ENCODE data around the gene TMEM134.

TMEM134 gene

DNA sequence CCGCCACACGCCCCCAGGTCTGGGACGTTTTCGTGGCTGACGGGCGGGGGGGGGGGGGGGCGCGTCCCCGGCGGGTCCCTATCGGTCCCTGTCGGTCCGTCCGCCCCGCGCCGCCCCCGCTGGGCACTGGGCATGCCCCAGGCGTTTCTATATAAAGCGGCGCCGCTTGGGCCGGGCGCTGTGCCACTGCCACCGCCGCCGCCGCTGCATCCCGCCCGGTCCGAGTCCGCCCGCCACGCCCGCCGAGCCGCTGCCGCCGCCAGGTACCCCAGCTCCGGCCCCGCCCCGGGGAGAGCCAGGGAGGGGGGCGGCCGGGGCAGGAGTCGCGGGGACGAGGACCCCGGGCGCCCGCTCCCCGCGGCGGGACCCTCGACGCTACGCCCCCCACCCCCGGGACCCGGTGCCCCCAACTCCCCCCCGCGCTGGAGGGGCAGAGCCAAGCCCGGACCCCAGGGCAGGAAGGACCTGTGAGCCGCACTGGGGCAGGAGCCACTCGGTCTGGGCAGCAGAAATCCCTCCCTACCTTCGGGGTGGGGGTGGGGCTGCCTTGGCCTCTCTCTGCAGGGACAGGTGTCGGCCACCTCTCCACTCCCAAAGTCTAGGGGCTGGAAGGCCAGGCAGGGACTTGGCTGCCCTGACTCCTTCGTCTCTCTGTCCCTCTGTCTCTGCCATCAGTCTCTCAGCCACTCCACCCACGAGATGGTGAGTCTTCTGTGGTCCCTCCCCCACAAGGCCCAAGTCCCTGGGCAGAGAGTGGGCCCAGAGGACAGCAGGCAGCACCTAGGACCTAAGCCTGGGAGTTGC is 53.3 kb downstream of the TMEM134 start, which contains the start of gene CARNS1:
TSS of gene CARNS1 (plus strand) at position 178 of the 804 bp plus-strand sequence. CDS start at position 700, 522 bp downstream.
- intact Hi-C loops (cut with DNase I) = no loop called here
- DNase-seq = peak in 8 of 10 donors; percentile 45 to 95 (median 69)

DNA sequence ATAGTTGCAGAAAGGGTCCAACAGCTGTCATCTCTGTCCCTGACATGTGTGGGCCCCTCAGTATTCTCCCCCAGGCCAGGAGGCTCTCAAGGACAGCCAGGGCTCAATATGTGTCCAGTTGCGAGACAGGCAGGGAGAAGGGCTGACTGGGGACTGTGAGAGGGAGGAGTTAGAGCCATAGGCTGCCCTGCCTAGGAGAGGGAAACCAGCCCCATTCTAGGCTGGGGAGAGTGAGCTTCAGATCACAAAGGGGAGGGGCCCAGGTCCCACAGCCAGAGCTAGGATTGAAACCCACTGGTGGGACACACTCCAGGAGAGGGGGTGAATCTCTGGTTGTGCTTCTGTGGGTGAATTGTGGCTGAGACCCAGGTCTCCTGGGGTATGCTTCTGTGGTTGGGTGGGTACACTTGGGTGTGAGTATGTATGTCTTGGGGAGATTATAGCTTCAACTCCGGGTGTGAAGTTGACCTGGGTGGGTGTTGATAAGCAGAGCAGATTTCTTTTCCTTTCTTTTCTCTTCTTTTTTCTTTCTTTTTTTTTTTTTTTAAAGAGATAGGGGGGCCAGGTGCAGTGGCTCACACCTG is 55.7 kb downstream of the TMEM134 start:
- no peak for DNase-seq
- intact Hi-C loops (cut with DNase I) = no loop called here

GRCh38 chr11:67412495-67413179 is 56.4 kb downstream of the TMEM134 start:
- intact Hi-C loops (cut with DNase I) = no loop called here
- no peak for DNase-seq

DNA sequence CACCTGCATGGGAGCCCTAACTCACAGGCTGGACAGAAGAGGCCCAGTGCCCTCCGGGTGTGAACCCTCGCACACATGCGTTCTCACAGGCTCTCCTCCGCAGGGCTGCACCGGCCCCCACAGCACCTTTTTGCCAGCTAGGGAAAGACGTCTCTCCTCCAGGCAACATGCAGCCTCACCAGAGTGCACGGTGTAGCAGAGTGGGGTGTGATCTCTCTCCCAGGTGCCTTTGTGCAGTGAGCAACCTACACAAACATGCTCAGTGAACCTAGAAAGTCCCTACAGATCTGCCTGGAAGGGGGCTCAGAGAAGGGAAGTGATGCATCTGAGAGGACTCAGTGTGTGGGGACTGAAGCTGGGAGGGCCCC is 57.3 kb downstream of the TMEM134 start:
- intact Hi-C loops (cut with DNase I) = no loop called here
- no peak for DNase-seq
